HG03280 (cell line): ENCODE data around the gene GYPE.
A peak's percentile ranks its signal among the peaks of the same experiment; 100 is the strongest.
"Not testable (repeated sequence)": the region's sequence is repeated elsewhere in the genome, so short reads cannot be mapped to it uniquely, and the experiment has no call there.

Source experiments
- ATAC-seq: cut with Tn5 transposase; IDR thresholded peaks from one replicate; pipeline ENCODE4 v1.9.1; 2021; ENCODE audit warnings: mild to moderate bottlenecking, moderate library complexity; ENCODE audit not compliant: unreplicated experiment

Gene GYPE

GRCh38 chr4:143905440-143905839 lies at the start of gene GYPE:
Gene GYPE (minus strand): TSS chr4:143905559. CDS start chr4:143905507, 52 bp downstream.
- ATAC-seq, result not testable (repeated sequence)

GRCh38 chr4:143951458-143951972 lies 46.2 kb upstream of the GYPE start:
- ATAC-seq, result not testable (repeated sequence)

- not testable (repeated sequence) for ATAC-seq
These were observed 45.6 kb upstream of the GYPE start for GRCh38 chr4:143950967-143951366.

- ATAC-seq, result not testable (repeated sequence)
These were observed 44.8 kb upstream of the GYPE start for GRCh38 chr4:143950185-143950584.

- ATAC-seq, result not testable (repeated sequence)
These were observed 42.1 kb upstream of the GYPE start for GRCh38 chr4:143947493-143947892.

GRCh38 chr4:143940708-143941107 lies 35.3 kb upstream of the GYPE start:
- ATAC-seq, result not testable (repeated sequence)

- ATAC-seq, result no peak
These were observed 34.2 kb upstream of the GYPE start for GRCh38 chr4:143939528-143939927.

GRCh38 chr4:143938890-143939289 lies 33.5 kb upstream of the GYPE start:
- ATAC-seq, result not testable (repeated sequence)

GRCh38 chr4:143921181-143921580 lies 15.8 kb upstream of the GYPE start:
- no peak for ATAC-seq

- ATAC-seq, result not testable (repeated sequence)
These were observed 11.1 kb upstream of the GYPE start for GRCh38 chr4:143916485-143916884.

- ATAC-seq, result peak; percentile 21
These were observed 7.1 kb upstream of the GYPE start for GRCh38 chr4:143912478-143912877.

- ATAC-seq, result peak; percentile 54
These were observed 6.4 kb upstream of the GYPE start for GRCh38 chr4:143911528-143912417.

- not testable (repeated sequence) for ATAC-seq
These were observed 5.5 kb upstream of the GYPE start for GRCh38 chr4:143910906-143911305.

- ATAC-seq, result peak; percentile 51
These were observed 2.5 kb upstream of the GYPE start for GRCh38 chr4:143907811-143908210.

GRCh38 chr4:143904431-143904830 lies 928 bp downstream of the GYPE start:
- ATAC-seq, result not testable (repeated sequence)

- ATAC-seq, result not testable (repeated sequence)
These were observed 15.0 kb downstream of the GYPE start for GRCh38 chr4:143890323-143890722.

GRCh38 chr4:143888189-143888588 lies 17.2 kb downstream of the GYPE start:
- not testable (repeated sequence) for ATAC-seq

- not testable (repeated sequence) for ATAC-seq
These were observed 20.4 kb downstream of the GYPE start for GRCh38 chr4:143884965-143885364.

- ATAC-seq, result no peak
These were observed 21.8 kb downstream of the GYPE start for GRCh38 chr4:143883529-143883928.

GRCh38 chr4:143882892-143883291 lies 22.5 kb downstream of the GYPE start:
- no peak for ATAC-seq

- ATAC-seq, result not testable (repeated sequence)
These were observed 25.8 kb downstream of the GYPE start for GRCh38 chr4:143879561-143879960.

GRCh38 chr4:143875357-143875756 lies 30.0 kb downstream of the GYPE start:
- ATAC-seq, result not testable (repeated sequence)
